ENCODE data around the gene ANXA10. TPM values are rescaled to one million over a fixed set of nuclear protein-coding genes. Genes with fewer than 3 reads are reported as not detected.

Gene ANXA10, protein sequence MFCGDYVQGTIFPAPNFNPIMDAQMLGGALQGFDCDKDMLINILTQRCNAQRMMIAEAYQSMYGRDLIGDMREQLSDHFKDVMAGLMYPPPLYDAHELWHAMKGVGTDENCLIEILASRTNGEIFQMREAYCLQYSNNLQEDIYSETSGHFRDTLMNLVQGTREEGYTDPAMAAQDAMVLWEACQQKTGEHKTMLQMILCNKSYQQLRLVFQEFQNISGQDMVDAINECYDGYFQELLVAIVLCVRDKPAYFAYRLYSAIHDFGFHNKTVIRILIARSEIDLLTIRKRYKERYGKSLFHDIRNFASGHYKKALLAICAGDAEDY
- 0.94 and 5.1 TPM in 2 replicates for total RNA-seq (ENCODE audit: low replicate concordance)

DNA sequence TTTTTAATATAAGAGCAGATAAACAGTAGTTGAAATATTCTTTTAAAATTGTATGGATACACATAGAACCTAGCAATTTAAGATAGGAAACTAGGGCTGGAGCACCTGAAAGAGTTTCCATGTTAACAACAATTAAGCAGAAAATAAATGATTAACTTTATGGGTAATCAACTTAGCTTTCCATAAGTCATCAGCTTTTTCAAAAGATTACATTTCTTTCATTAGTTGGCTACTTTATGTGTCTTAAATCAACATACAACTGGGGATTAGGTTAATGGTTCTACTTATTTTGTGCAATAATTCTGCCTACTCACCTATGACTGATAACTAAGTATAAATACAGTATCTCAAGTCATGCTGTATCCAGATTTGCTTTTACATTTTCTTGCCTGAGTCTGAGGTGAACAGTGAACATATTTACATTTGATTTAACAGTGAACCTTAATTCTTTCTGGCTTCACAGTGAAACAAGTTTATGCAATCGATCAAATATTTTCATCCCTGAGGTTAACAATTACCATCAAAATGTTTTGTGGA lies at the start of gene ANXA10:
ANXA10 (plus strand) TSS at position 362 of the 537 bp plus-strand sequence; CDS start at position 526, 164 bp downstream.

Other genes starting within 250 kb of the ANXA10 start
- 9.6 and 16.0 TPM in 2 replicates for gene DDX60, start 226.2 kb downstream of the ANXA10 start, total RNA-seq (ENCODE audit: low replicate concordance)

All from smooth muscle cell of the coronary artery (primary cell).